K562 (cell line): ENCODE results near the gene LILRB3. TPM values are rescaled to one million over a fixed set of nuclear protein-coding genes. Genes with fewer than 3 reads are reported as not detected.
A peak's percentile ranks its signal among the peaks of the same experiment; 100 is the strongest.

Experiments
- ARID1B ChIP-seq: fragments of 450-650 bp; IDR thresholded peaks from 2 replicates; pipeline ENCODE4 v1.6.1; 2016; ENCODE audit warnings: antibody characterized with exemption, mild to moderate bottlenecking, inconsistent platforms
- ARID3A ChIP-seq: IDR thresholded peaks from 2 replicates; pipeline ENCODE4 v1.6.1; 2012; ENCODE audit warnings: low read depth, low read length, improper control_type of control experiment, borderline replicate concordance
- BRF1 ChIP-seq: IDR thresholded peaks from 3 replicates; pipeline ENCODE4 v1.6.1; 2011; ENCODE audit warnings: borderline replicate concordance, mild to moderate bottlenecking; ENCODE audit not compliant: insufficient read length; ENCODE audit errors: extremely low read depth
- MGA ChIP-seq: fragments of 450-650 bp; IDR thresholded peaks from 2 replicates; pipeline ENCODE4 v1.6.1; 2016; ENCODE audit warnings: mild to moderate bottlenecking, moderate library complexity
- NR3C1 ChIP-seq: sonication (generic); formaldehyde crosslinking; IDR thresholded peaks from 2 replicates; pipeline ENCODE4 v1.8.1; 2022; ENCODE audit warnings: missing genetic modification reagents
- RNF2 ChIP-seq: sonication (generic); IDR thresholded peaks from 2 replicates; pipeline ENCODE4 v1.6.1; 2016
- TBL1XR1 ChIP-seq, 2 experiments: IDR thresholded peaks; 2 replicates each; pipeline ENCODE4 v1.6.1; 2012; ENCODE audit warnings: improper control_type of control experiment in 2 of 2, low read length in 2 of 2, mild to moderate bottlenecking in 1 of 2
- TFE3 ChIP-seq: fragments of 450-650 bp; formaldehyde crosslinking; IDR thresholded peaks from 2 replicates; pipeline ENCODE4 v1.4.0; 2020; ENCODE audit warnings: mild to moderate bottlenecking, mixed read lengths
- ZBTB33 ChIP-seq: sonication (generic); formaldehyde crosslinking; IDR thresholded peaks from 2 replicates; pipeline ENCODE4 v1.8.1; 2023; ENCODE audit warnings: mild to moderate bottlenecking, missing genetic modification reagents
- ZNF311 ChIP-seq: fragments of 250-450 bp; sonication (Bioruptor Pico); IDR thresholded peaks from 2 replicates; pipeline ENCODE4 v1.4.0; 2020; ENCODE audit warnings: mild to moderate bottlenecking, moderate library complexity
- polyA plus RNA-seq, 8 experiments: library from polyadenylated mRNA; depleted of rRNA in 4 of 8; stranded (reverse) in 5 of 8; unstranded in 3 of 8; fragments of >200 nt; fragmentation: Nextera tagmentation in 2 of 8; fragmentation: Illumina TruSeq in 1 of 8; extraction: Ambion mirVana in 2 of 8; extraction: Trizol in 1 of 8; gene quantifications; 2 replicates each; pipeline versions ENCODE4 v1.2.1 to v1.2.3, GENCODE V29; 2011 to 2014; ENCODE audit warnings: inconsistent platforms in 1 of 8, missing spikeins in 1 of 8
- total RNA-seq, 7 experiments: library from RNA; depleted of rRNA in 6 of 7; stranded (reverse); fragments of >200 nt in 6 of 7; fragmentation: Illumina TruSeq in 2 of 7; extraction: Trizol in 2 of 7; gene quantifications; 2 replicates each; pipeline versions ENCODE4 v1.2.1 to v1.2.3, GENCODE V29; 2011 to 2021; ENCODE audit warnings: low replicate concordance in 1 of 7

Gene LILRB3
- total and polyA plus RNA-seq, 9 of the 15 experiments (the other 6 are each of a cell fraction or from before 2014, with no cell fraction given), result 0.01 to 0.09 TPM; not detected in 7

- TF ChIP-seq TBL1XR1 (IDR thresholded peaks at IDR 0.05; ENCODE audit: low read length in 2 of 2), result peak in 1 of 2 experiments; percentile 67; a peak in 1 of 4 replicates
- peak; percentile 85 for TF ChIP-seq ARID1B
- TF ChIP-seq ARID3A, result no peak
- TF ChIP-seq BRF1, result no peak
- no peak for TF ChIP-seq TFE3 (CRISPR knock-in tag)
- no peak for TF ChIP-seq ZBTB33 (CRISPR knock-in tag)
- TF ChIP-seq RNF2, result peak; percentile 80; the same call in 1 of the 2 replicates
- TF ChIP-seq ZNF311, result no peak
- no peak for TF ChIP-seq NR3C1
- TF ChIP-seq MGA, result no peak
These were observed 34.5 kb downstream of the LILRB3 start (continued) for GRCh38 chr19:54188215-54188871.
